Bronchial epithelial cell (primary cell): ENCODE measurements around the gene PPARGC1A. TPM values are rescaled to one million over a fixed set of nuclear protein-coding genes. Genes with fewer than 3 reads are reported as not detected.
A peak's percentile ranks its signal among the peaks of the same experiment; 100 is the strongest.

Experiments
- DNase-seq: peaks from one replicate; pipeline ENCODE4 v3.0.0-alpha.2; 2010; ENCODE audit warnings: low read depth
- FAIRE-seq: peaks from 2 replicates; lab custom pipeline; 2011; peaks lifted over from hg19 to GRCh38; lab: Jason Lieb, UNC
- H3K27me3 ChIP-seq: 2 replicates; pipeline ENCODE4 v1.5.1; 2011; ENCODE audit warnings: low read length; ENCODE audit not compliant: control insufficient read depth, insufficient read depth
- H3K36me3 ChIP-seq: 2 replicates; pipeline ENCODE4 v1.5.1; 2011; ENCODE audit warnings: low read length; ENCODE audit not compliant: control insufficient read depth, insufficient read depth
- H3K4me3 ChIP-seq: 2 replicates; pipeline ENCODE4 v1.5.1; 2011; ENCODE audit warnings: mild to moderate bottlenecking, low read depth, low read length, control low read depth
- total RNA-seq: library from RNA; depleted of rRNA; stranded (reverse); fragments of >200 nt; gene quantifications from 2 replicates; pipeline ENCODE4 v1.2.1, GENCODE V29; 2014
- TF ChIP-seq, protein P1 (sequence below): IDR thresholded peaks from 2 replicates; pipeline ENCODE4 v1.5.1; 2011; ENCODE audit warnings: mild to moderate bottlenecking, moderate library complexity, low read length, control low read depth, inconsistent platforms; ENCODE audit not compliant: insufficient read depth, severe bottlenecking

Gene PPARGC1A
- total RNA-seq, 1 donor from 2014 or later: 1.6 TPM

GRCh38 chr4:23890369-23891063 lies 669 bp upstream of the PPARGC1A start:
- no peak for DNase-seq
- Histone ChIP-seq H3K36me3 (no peaks in the 10 kb centered on the region), H3K27me3 (peaks cover 4% of the 10 kb centered on the region), H3K4me3 (no peak overlapping the region)
- FAIRE-seq: no peak
- TF ChIP-seq, protein P1, sequence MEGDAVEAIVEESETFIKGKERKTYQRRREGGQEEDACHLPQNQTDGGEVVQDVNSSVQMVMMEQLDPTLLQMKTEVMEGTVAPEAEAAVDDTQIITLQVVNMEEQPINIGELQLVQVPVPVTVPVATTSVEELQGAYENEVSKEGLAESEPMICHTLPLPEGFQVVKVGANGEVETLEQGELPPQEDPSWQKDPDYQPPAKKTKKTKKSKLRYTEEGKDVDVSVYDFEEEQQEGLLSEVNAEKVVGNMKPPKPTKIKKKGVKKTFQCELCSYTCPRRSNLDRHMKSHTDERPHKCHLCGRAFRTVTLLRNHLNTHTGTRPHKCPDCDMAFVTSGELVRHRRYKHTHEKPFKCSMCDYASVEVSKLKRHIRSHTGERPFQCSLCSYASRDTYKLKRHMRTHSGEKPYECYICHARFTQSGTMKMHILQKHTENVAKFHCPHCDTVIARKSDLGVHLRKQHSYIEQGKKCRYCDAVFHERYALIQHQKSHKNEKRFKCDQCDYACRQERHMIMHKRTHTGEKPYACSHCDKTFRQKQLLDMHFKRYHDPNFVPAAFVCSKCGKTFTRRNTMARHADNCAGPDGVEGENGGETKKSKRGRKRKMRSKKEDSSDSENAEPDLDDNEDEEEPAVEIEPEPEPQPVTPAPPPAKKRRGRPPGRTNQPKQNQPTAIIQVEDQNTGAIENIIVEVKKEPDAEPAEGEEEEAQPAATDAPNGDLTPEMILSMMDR: no peak

GRCh38 chr4:23889391-23889790 lies 456 bp downstream of the PPARGC1A start:
- Histone ChIP-seq H3K27me3 (peaks cover 4% of the 10 kb centered on the region), H3K4me3 (peak overlapping the region; percentile 29), H3K36me3 (no peaks in the 10 kb centered on the region)
- FAIRE-seq (no peak), DNase-seq (no peak)
- TF ChIP-seq, protein P1: no peak

DNA sequence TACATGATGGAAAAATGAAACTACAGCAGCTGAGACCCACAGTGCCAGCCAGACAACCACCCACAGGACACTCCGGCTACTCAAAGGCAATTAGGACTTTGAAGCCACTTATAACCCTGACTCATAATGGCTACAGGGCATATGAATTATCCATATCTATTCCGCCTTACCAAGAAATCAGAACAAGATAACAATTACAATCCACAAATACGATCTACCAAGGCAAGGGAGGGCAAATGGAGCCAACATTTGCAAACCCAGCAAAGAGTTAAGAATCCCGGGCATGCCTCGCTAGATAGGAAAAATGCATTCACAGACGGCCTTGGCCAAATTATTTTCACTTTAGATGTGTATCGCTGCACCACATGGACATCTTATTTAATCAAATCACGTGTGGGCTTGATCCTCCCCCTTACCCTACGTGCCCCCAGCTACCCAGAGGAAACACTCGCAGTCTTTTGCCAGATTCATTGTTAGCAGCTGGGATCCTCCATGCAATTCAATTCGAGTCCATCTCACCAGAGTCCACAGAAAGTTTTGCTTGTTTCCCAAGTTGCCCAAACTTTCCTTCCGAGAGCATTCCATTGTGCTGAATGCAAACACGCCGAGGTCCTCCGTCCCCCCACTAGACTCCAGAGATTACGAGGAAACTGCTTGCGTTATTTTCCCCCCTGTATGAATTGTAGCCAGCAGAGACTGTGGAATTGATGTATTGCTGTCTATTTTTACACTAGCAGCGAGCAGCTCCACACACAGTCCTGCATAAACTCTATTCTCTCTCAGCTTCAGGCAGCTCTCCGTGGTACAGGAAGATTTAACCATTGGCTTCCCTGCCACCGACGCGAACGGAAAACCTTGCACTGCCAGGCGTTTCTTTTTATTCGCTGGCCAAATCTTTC lies 1.2 kb downstream of the PPARGC1A start:
- peak; percentile 57 for DNase-seq
- FAIRE-seq: peak; percentile 32
- Histone ChIP-seq H3K27me3 (peaks cover 4% of the 10 kb centered on the region), H3K4me3 (peak overlapping the region; percentile 29), H3K36me3 (no peaks in the 10 kb centered on the region)
- TF ChIP-seq, protein P1: no peak

DNA sequence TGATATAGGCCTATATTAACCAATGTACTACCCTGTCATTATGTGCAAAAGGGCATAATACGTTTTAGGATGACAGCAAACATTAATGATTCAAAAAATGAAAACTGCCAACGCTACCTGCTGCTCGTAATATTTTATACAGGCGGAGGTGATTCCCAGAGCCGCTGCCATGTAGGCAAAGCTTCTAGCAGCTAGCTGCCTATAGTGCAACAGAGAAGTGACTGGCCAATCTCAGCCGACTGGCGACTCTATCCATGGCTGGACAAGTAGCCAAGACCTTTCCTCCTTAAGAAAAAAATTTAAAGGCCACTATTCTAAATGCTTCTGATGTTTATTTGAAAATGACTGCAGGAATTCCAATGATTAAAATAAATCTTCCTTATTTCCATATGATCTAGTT lies 1.9 kb downstream of the PPARGC1A start:
- no peak for DNase-seq
- Histone ChIP-seq H3K36me3 (no peaks in the 10 kb centered on the region), H3K27me3 (peaks cover 4% of the 10 kb centered on the region), H3K4me3 (no peak overlapping the region)
- no peak for FAIRE-seq
- TF ChIP-seq, protein P1: no peak

- FAIRE-seq: no peak
- H3K4me3 ChIP-seq: no peak overlapping the region
- no peak for DNase-seq
Measured at GRCh38 chr4:23887173-23887572, 2.7 kb downstream of the PPARGC1A start.

More at GRCh38 chr4:23887173-23887572, 2.7 kb downstream of the PPARGC1A start:
- TF ChIP-seq, protein P1: no peak
- peaks cover 2% of the 10 kb centered on the region for H3K27me3 ChIP-seq
- H3K36me3 ChIP-seq: no peaks in the 10 kb centered on the region
